Retinal pigment epithelial cell (primary cell): ENCODE results near the gene ZNF385B.

Experiments used
- DNase-seq: peaks from one replicate; pipeline ENCODE4 v3.0.0-alpha.2; 2010; ENCODE audit warnings: low read depth
- H3K4me3 ChIP-seq: 2 replicates; pipeline ENCODE4 v1.5.1; 2011; ENCODE audit warnings: mild to moderate bottlenecking, low read length, control low read depth, moderate library complexity
- CTCF ChIP-seq: conservative IDR thresholded peaks from 2 replicates; pipeline ENCODE4 v1.5.1; 2011; ENCODE audit warnings: low read depth, low read length, control low read depth, inconsistent platforms

The ZNF385B gene

GRCh38 chr2:179691235-179691634 lies 170.2 kb downstream of the ZNF385B start:
- DNase-seq, result no peak
- TF ChIP-seq CTCF, result no peak
- H3K4me3 ChIP-seq, result no peak overlapping the region

GRCh38 chr2:179686718-179687342 lies 174.6 kb downstream of the ZNF385B start:
- DNase-seq, result no peak
- TF ChIP-seq CTCF, result no peak
- no peak overlapping the region for H3K4me3 ChIP-seq

- DNase-seq, result no peak
- no peak overlapping the region for H3K4me3 ChIP-seq
- no peak for TF ChIP-seq CTCF
These were observed 175.3 kb downstream of the ZNF385B start for GRCh38 chr2:179686069-179686468.

- H3K4me3 ChIP-seq, result no peak overlapping the region
- no peak for DNase-seq
- no peak for TF ChIP-seq CTCF
These were observed 176.3 kb downstream of the ZNF385B start for GRCh38 chr2:179685146-179685545.

GRCh38 chr2:179682756-179683155 lies 178.7 kb downstream of the ZNF385B start:
- no peak overlapping the region for H3K4me3 ChIP-seq
- no peak for TF ChIP-seq CTCF
- DNase-seq, result no peak

GRCh38 chr2:179677746-179678505 lies 183.5 kb downstream of the ZNF385B start:
- no peak for TF ChIP-seq CTCF
- DNase-seq, result no peak
- H3K4me3 ChIP-seq, result no peak overlapping the region
